ENCODE results near the gene POLR3E. TPM values are rescaled to one million over a fixed set of nuclear protein-coding genes. Genes with fewer than 3 reads are reported as not detected.
A peak's percentile ranks its signal among the peaks of the same experiment; 100 is the strongest.
"Not testable (repeated sequence)": the region's sequence is repeated elsewhere in the genome, so short reads cannot be mapped to it uniquely, and the experiment has no call there.

POLR3E gene
- total RNA-seq, 4 donors from 2014 or later, result 23.2 to 107 (median 46.0) TPM

DNA sequence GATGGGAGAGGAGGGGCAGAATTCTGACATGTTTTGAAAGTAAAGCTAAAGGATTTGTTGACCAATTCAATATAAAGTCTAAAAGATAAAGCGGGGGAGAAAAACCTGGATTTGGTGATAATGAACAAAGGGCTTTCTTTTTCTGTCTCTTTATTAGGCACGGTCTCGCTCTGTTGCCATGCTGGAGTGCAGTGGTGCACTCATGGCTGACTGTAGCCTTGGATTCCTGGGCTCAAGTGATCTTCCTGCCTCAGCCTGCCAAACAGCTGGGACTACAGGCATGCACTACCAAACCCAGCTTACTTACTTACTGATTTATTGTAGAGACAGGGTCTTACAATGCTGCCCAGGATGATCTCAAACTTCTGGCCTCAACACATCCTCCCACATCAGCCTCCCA lies 69.7 kb downstream of the POLR3E start:
- peaks cover 28 to 63% (median 37%) of the 10 kb centered on the region in 4 donors for H3K4me1 ChIP-seq

GRCh38 chr16:22368200-22368826 lies 71.1 kb downstream of the POLR3E start:
- intact Hi-C loops (cut with DNase I; ENCODE audit: low total_unique reads); in situ Hi-C loops (cut with MboI; ENCODE audit: low pct_ligation_motif_present in 1 of 4, low pct_unique_long_range_greater_than_20kb in 1 of 4, low sequenced_read_pairs in 3 of 4): not testable (repeated sequence)
- peak overlapping the region; percentile 92 to 96 (median 94) for H3K27ac ChIP-seq

More for the DNA sequence above, 69.7 kb downstream of the POLR3E start:
- TF ChIP-seq POLR2A (IDR thresholded peaks at IDR 0.05), result no peak
- TF ChIP-seq, protein P1, sequence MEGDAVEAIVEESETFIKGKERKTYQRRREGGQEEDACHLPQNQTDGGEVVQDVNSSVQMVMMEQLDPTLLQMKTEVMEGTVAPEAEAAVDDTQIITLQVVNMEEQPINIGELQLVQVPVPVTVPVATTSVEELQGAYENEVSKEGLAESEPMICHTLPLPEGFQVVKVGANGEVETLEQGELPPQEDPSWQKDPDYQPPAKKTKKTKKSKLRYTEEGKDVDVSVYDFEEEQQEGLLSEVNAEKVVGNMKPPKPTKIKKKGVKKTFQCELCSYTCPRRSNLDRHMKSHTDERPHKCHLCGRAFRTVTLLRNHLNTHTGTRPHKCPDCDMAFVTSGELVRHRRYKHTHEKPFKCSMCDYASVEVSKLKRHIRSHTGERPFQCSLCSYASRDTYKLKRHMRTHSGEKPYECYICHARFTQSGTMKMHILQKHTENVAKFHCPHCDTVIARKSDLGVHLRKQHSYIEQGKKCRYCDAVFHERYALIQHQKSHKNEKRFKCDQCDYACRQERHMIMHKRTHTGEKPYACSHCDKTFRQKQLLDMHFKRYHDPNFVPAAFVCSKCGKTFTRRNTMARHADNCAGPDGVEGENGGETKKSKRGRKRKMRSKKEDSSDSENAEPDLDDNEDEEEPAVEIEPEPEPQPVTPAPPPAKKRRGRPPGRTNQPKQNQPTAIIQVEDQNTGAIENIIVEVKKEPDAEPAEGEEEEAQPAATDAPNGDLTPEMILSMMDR (IDR thresholded peaks at IDR 0.05), result no peak
- TF ChIP-seq POLR2AphosphoS5 (IDR thresholded peaks at IDR 0.05), result no peak
- no peak for TF ChIP-seq EP300 (IDR thresholded peaks at IDR 0.05; ENCODE audit: low read depth)
- H3K9me3 ChIP-seq, result no peaks in the 10 kb centered on the region
- intact Hi-C loops (cut with DNase I; ENCODE audit: low total_unique reads), result no loop called here
- no peak overlapping the region for H3K4me3 ChIP-seq
- H3K27ac ChIP-seq, result peak overlapping the region in 2 of 4 donors; percentile 17 to 20
- H3K27me3 ChIP-seq, result no peaks in the 10 kb centered on the region
- no peak for DNase-seq
- H3K36me3 ChIP-seq, result peaks cover 0 to 22% (median 10%) of the 10 kb centered on the region in 4 donors
- 91 to 99% methylated on average over 3 of the region's 3 CpGs for WGBS, 2 donors (ENCODE audit: low coverage in 1 of 2)
- in situ Hi-C loops (cut with MboI; ENCODE audit: low pct_ligation_motif_present in 1 of 4, low pct_unique_long_range_greater_than_20kb in 1 of 4, low sequenced_read_pairs in 3 of 4), result no loop called here

GRCh38 chr16:22369221-22369811 lies 72.1 kb downstream of the POLR3E start:
- peaks cover 0 to 4% (median 2%) of the 10 kb centered on the region in 4 donors for H3K36me3 ChIP-seq
- in situ Hi-C loops (cut with MboI; ENCODE audit: low pct_ligation_motif_present in 1 of 4, low pct_unique_long_range_greater_than_20kb in 1 of 4, low sequenced_read_pairs in 3 of 4) (no loop called here), intact Hi-C loops (cut with DNase I; ENCODE audit: low total_unique reads) (no loop called here)
- H3K27ac ChIP-seq, result peak overlapping the region; percentile 92 to 96 (median 94)
- no peak for DNase-seq
- peaks cover 31 to 79% (median 54%) of the 10 kb centered on the region in 4 donors for H3K4me1 ChIP-seq
- no peaks in the 10 kb centered on the region for H3K9me3 ChIP-seq
- H3K4me3 ChIP-seq, result no peak overlapping the region
- no peak for TF ChIP-seq POLR2A (IDR thresholded peaks at IDR 0.05)
- WGBS, 2 donors (ENCODE audit: low coverage in 1 of 2), result 36 to 41% methylated on average over 3 of the region's 3 CpGs
- H3K27me3 ChIP-seq, result no peaks in the 10 kb centered on the region

More at GRCh38 chr16:22368200-22368826, 71.1 kb downstream of the POLR3E start:
- not testable (repeated sequence) for H3K27me3 ChIP-seq, H3K9me3 ChIP-seq, DNase-seq, H3K4me3 ChIP-seq
- 82 to 92% methylated on average over 3 to 8 of the region's 8 CpGs for WGBS, 2 donors (ENCODE audit: low coverage in 1 of 2)
- H3K4me1 ChIP-seq, result peaks cover 31 to 77% (median 51%) of the 10 kb centered on the region in 4 donors
- H3K36me3 ChIP-seq, result peaks cover 0 to 15% (median 7%) of the 10 kb centered on the region in 4 donors

DNA sequence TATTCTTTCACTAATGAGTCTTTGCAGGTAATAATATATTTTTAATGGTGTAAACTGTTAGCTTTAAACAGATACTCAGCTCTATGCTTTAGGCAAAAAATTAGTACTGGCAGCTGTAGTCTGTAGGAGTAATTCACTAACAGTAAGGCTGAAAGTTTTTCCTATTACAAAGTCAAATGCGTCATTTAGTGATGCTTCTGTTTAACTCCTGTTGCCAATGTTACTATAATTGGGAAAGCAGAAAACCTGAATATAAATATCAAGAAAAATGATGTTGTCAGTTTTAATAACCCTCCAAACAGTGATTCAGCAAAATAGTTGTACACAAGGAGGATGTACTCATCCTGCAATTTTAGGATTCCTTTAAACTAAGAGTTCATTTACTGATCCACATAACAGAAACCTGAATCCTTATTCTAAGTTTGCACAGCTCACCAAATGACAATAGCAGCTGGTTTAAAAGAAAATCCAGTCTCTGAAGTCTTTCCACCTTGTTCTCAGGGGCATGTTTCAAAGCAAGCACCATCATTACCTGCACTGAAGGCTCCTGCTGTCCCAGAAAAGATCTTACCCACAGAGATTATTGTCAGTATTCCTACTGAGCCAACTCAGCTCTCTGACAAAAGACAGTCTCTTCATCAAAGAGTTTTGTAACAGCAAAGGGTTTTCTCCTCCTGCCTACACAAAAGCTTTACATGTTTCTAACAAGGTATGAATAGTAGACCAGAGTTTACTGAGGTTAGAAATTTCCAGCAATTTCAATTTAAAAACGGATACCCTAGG lies 73.0 kb downstream of the POLR3E start:
- no peaks in the 10 kb centered on the region for H3K9me3 ChIP-seq
- intact Hi-C loops (cut with DNase I; ENCODE audit: low total_unique reads) (no loop called here), in situ Hi-C loops (cut with MboI; ENCODE audit: low pct_ligation_motif_present in 1 of 4, low pct_unique_long_range_greater_than_20kb in 1 of 4, low sequenced_read_pairs in 3 of 4) (no loop called here)
- TF ChIP-seq POLR2AphosphoS5 (IDR thresholded peaks at IDR 0.05) (peak; percentile 63 to 74 (median 67)), POLR2A (IDR thresholded peaks at IDR 0.05) (no peak), EP300 (IDR thresholded peaks at IDR 0.05; ENCODE audit: low read depth) (peak; percentile 86)
- TF ChIP-seq, protein P1 (IDR thresholded peaks at IDR 0.05), result no peak
- H3K4me3 ChIP-seq, result no peak overlapping the region
- WGBS, 2 donors (ENCODE audit: low coverage in 1 of 2), result 56 to 65% methylated on average over 2 of the region's 2 CpGs
- H3K4me1 ChIP-seq, result peaks cover 31 to 82% (median 56%) of the 10 kb centered on the region in 4 donors
- no peaks in the 10 kb centered on the region for H3K36me3 ChIP-seq
- H3K27me3 ChIP-seq, result no peaks in the 10 kb centered on the region
- H3K27ac ChIP-seq, result peak overlapping the region; percentile 92 to 96 (median 94)
- DNase-seq, result no peak

Measured in transverse colon (tissue), 4 donors.